LNCaP clone FGC (cell line): ENCODE measurements around the gene HEXD.

ENCODE experiments used
- DNase-seq: peaks from one replicate; pipeline ENCODE4 v3.0.0-alpha.2; 2011; ENCODE audit warnings: low read depth
- H3K4me3 ChIP-seq: 2 replicates; pipeline ENCODE4 v1.5.1; 2011; ENCODE audit warnings: mild to moderate bottlenecking, low read depth, low read length, control low read depth
- TF ChIP-seq, protein P1 (sequence below): IDR thresholded peaks from 2 replicates; pipeline ENCODE4 v1.5.1; 2012; ENCODE audit warnings: mild to moderate bottlenecking; ENCODE audit not compliant: control insufficient read depth, insufficient read depth; ENCODE audit errors: extremely low read depth

HEXD gene

DNA sequence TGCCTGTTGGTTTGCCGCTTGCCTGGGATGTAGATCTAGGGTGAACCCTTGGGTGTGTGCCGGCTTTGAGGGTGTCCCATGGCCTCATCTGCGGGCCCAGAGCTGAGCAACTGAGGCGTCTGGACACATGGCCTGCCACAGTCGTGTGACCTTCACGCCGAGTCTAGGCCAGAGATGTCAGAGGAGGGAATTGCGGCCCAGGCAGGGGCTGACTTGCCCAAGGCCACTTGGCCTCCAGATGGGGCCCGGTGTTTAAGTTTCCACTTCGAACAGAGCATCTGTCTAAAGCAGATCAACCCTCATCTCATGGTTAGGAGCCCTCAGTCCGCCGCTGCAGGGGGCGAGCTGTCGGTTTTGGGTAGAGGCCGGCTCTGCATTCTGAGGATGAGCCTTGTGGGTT is 73.4 kb downstream of the HEXD start:
- no peak overlapping the region for H3K4me3 ChIP-seq
- DNase-seq: no peak
- TF ChIP-seq, protein P1, sequence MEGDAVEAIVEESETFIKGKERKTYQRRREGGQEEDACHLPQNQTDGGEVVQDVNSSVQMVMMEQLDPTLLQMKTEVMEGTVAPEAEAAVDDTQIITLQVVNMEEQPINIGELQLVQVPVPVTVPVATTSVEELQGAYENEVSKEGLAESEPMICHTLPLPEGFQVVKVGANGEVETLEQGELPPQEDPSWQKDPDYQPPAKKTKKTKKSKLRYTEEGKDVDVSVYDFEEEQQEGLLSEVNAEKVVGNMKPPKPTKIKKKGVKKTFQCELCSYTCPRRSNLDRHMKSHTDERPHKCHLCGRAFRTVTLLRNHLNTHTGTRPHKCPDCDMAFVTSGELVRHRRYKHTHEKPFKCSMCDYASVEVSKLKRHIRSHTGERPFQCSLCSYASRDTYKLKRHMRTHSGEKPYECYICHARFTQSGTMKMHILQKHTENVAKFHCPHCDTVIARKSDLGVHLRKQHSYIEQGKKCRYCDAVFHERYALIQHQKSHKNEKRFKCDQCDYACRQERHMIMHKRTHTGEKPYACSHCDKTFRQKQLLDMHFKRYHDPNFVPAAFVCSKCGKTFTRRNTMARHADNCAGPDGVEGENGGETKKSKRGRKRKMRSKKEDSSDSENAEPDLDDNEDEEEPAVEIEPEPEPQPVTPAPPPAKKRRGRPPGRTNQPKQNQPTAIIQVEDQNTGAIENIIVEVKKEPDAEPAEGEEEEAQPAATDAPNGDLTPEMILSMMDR: no peak
